Ramos (cell line): ENCODE data around the gene CSDE1.
"Not testable (repeated sequence)": the region's sequence is repeated elsewhere in the genome, so short reads cannot be mapped to it uniquely, and the experiment has no call there.

Experiments used
- in situ Hi-C: fragments of 300-500 bp; cut with MboI; formaldehyde crosslinking; loops from one replicate; pipeline ENCODE4 v1.14.3; 2022; ENCODE audit warnings: low sequenced_read_pairs; ENCODE audit not compliant: unreplicated experiment

CSDE1 gene

GRCh38 chr1:114757455-114758255 is at the start of gene CSDE1:
Gene CSDE1 (minus strand): TSS chr1:114757984. CDS start chr1:114739890, 18,094 bp downstream.
- in situ Hi-C loops, result no loop called here

GRCh38 chr1:114804449-114804848 is 46.7 kb upstream of the CSDE1 start:
- in situ Hi-C loops, result not testable (repeated sequence)

- in situ Hi-C loops, result no loop called here
Measured at GRCh38 chr1:114803001-114803400, 45.2 kb upstream of the CSDE1 start.

GRCh38 chr1:114794038-114794437 is 36.3 kb upstream of the CSDE1 start:
- in situ Hi-C loops, result no loop called here

GRCh38 chr1:114790581-114790980 is 32.8 kb upstream of the CSDE1 start:
- in situ Hi-C loops, result not testable (repeated sequence)

GRCh38 chr1:114786440-114786839 is 28.7 kb upstream of the CSDE1 start:
- in situ Hi-C loops, result not testable (repeated sequence)

- in situ Hi-C loops, result no loop called here
Measured at GRCh38 chr1:114782476-114782875, 24.7 kb upstream of the CSDE1 start.

GRCh38 chr1:114780344-114781226 is 22.8 kb upstream of the CSDE1 start, which contains the start of gene SIKE1:
Gene SIKE1 (minus strand): TSS chr1:114780685. CDS start chr1:114780607, 78 bp downstream.
- in situ Hi-C loops, result no loop called here

GRCh38 chr1:114779722-114780121 is 21.9 kb upstream of the CSDE1 start:
- in situ Hi-C loops, result no loop called here

GRCh38 chr1:114776726-114777125 is 18.9 kb upstream of the CSDE1 start:
- in situ Hi-C loops, result not testable (repeated sequence)

GRCh38 chr1:114771992-114772391 is 14.2 kb upstream of the CSDE1 start:
- in situ Hi-C loops, result no loop called here

- in situ Hi-C loops, result no loop called here
Measured at GRCh38 chr1:114770989-114771388, 13.2 kb upstream of the CSDE1 start.

- in situ Hi-C loops, result no loop called here
Measured at GRCh38 chr1:114764689-114765088, 6.9 kb upstream of the CSDE1 start.

- in situ Hi-C loops, result no loop called here
Measured at GRCh38 chr1:114758256-114758832, 560 bp upstream of the CSDE1 start.

- in situ Hi-C loops, result no loop called here
Measured at GRCh38 chr1:114756949-114757454, 782 bp downstream of the CSDE1 start.

- in situ Hi-C loops, result no loop called here
Measured at GRCh38 chr1:114756009-114756892, 1.5 kb downstream of the CSDE1 start.

GRCh38 chr1:114755006-114755931 is 2.5 kb downstream of the CSDE1 start:
- in situ Hi-C loops, result no loop called here

GRCh38 chr1:114753702-114754101 is 4.1 kb downstream of the CSDE1 start:
- in situ Hi-C loops, result not testable (repeated sequence)

- in situ Hi-C loops, result no loop called here
Measured at GRCh38 chr1:114753143-114753542, 4.6 kb downstream of the CSDE1 start.
